UCSD-AML1 (cell line): ENCODE measurements around the gene TMEM127.

Experiments
- DNase-seq: peaks from one replicate; lab custom pipeline; 2025; ENCODE audit not compliant: unreplicated experiment; lab: John Stamatoyannopoulos, UW

Gene TMEM127

DNA sequence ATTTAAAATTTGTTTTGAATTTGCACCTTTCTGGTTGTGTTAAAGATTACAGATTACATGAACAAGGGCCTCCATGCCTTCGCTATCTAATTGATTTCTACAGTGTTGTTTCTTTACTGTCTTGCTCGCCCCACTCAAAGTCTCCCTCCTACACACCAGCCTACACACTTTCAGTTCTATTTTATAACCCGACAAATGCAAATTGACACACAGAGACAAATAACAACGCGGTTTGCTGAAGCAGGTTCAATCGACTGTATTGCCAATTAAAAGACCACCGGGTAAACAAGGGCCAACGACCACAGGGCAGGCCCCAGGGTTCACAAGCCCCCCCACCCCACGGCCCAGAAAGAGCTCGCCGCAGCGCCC lies 58.0 kb downstream of the TMEM127 start:
- DNase-seq = no peak

DNA sequence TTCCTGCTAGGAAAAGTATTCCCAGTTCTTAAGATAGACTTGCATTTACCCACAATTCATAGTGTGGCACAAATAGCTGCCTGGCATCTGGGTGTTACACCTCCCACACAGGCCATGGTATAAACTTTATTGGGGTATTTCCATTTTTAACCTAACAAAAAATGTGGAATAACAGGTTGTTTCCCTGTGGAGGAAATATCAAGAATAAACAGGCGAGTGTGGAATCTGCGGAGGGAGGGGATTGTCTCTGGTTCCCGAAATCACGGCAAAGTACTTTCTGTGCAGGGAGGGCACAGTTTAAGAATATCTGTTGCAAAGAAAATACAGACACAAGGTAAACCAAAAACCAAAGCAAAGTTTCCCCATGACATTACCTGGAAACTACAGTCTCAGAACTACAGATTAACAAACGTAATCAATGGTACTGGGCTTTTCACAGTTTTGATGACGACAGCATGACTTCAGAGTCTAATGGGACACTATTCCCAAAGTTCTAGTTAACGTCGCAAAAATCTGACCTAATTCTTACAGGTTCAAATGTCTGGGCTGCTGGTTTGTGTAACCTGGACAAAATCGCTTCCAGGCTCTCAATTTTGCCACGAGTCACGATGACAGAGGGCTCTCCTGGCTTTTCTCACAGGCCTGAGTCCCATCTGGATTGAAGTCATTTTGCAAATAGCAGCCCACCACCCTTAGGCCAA lies 58.6 kb downstream of the TMEM127 start:
- no peak for DNase-seq

DNA sequence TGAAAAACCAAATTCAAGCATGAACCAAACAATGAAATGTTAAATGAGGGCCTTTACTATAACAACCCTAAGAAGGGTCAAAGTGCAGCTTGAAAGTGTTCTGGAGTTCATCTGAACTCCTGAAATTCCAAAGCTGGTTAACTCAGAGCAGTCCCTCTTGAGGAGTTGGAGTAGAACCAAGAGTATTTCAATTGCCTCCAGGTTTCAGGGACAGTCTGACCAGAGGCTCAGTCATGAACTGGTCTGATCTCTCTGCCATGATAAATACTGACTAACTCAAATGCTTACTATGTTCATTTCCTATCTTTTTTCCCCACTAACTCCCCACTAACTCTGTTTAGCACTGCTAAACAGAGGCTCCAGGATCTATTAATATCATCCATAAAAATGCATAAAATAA lies 59.9 kb downstream of the TMEM127 start:
- DNase-seq = no peak

DNA sequence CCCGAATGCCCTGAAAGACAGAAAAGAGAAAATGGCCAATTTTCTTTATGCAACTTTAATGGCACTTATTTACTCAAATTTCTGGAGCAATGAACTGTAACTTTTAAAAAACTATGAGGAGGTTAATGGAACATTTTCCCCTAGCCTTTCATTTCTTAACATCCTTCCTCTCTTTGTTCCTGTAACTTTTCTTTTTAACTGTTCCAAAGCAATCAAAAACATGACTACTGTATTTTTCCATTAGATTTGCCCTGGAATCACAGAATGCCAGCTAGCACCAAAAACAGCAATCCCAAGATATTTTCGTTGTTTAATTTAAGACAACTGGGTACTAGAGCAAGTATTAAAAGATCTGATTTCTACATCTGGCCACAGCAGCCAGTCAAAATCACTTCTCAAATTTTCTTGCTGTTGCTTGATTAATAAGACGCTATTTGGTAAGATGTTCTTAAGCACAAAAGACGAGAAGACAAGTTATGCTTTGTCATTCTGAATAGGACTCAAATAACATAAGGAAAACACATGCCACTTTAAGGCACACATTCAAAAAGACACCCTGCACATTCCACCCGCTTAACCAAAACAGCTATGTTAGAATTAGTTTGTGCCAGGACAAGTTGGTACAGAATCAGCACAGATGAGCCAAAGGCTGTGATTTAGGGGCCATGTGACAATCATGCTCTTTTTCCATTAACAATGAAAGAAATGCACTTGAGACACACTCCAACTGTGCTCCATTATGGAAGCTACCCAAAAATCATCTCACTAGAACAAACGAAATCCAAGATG lies 60.8 kb downstream of the TMEM127 start:
- DNase-seq = no peak

DNA sequence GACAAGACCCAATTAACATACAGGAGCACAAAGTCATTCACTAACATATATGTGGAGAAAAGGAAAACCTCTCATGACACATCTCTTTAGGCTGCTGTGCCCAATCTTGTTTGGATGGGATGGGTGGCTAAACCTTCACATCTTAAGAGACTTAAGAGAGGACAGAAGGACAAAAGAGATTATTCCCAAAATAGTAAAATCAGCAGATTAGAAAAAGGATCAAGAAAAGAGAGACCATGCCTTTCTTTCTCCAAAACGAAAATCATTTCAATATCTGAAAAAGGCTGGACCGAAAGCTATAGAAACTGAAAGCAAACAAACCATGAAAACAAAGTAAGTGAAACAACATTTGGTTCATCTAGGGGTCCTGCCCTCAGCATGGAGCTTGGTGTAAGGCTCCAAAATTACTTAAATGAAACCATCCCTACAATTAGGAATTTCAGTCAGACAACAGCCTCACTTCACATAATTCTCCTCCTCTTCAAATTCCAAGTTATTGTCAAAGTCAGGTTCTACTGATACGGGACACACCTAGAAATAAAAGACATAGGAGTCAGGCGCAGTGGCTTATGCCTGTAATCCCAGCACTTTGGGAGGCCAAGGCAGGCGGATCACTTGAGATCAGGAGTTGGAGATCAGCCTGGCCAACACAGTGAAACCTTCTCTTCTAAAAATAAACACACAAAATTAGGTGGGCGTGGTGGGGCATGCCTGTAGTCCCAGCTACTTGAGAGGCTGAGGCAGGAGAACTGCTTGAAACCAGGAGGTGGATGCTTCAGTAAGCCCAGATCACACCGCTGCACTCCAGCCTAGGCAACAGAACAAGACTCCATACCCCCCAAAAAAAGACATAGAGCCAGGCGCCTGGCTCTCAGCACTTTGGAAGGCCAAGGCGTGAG lies 62.4 kb downstream of the TMEM127 start:
- no peak for DNase-seq

DNA sequence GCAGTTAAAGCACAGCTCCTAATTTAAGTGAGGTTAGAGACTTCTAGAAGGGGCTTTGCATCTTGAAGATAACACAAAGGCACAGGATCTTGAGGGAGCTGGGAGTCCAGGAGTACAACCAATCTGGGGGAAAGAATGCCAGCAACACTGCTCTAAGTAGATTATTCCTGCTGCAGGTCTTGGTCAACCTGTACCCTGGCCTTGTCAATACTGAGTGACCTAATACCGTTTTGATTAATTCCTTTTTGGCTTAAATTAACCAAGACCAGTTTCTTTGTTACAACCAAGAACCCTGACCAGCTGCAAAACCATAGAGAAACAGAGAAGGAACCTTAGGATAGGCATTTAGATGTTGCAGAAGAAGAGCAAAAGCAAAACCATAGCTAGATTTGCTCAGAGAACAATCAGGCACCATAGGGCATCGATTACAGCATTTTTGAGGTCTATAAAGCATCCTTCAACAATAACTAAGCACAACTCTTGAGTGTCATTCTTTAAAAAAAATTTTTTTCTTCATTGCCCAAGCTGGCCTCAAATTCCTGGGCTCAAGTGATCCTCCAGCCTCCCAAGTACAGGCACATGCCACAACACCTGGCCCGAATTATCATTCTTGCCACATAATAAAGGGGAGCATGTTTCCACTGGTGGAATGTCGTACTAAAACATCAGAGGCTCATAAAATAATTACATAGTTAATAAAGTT lies 63.5 kb downstream of the TMEM127 start:
- DNase-seq = no peak

DNA sequence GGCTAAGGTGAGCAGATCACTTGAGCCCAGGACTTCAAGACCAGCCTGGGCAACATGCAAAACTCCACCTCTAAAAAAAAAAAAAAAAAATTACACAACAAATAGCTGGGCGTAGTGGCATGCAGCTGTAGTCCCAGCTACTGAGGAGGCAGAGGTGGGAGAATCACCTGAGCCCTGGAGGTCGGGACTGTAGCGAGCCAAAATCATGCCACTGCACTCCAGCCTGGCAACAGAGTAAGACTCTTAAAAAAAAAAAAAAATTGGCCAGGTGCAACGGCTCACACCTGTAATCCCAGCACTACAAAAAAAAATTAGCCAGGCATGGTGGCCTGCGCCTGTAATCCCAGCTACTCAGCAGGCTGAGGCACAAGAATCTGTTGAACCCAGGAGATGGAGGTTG lies 64.5 kb downstream of the TMEM127 start:
- no peak for DNase-seq

DNA sequence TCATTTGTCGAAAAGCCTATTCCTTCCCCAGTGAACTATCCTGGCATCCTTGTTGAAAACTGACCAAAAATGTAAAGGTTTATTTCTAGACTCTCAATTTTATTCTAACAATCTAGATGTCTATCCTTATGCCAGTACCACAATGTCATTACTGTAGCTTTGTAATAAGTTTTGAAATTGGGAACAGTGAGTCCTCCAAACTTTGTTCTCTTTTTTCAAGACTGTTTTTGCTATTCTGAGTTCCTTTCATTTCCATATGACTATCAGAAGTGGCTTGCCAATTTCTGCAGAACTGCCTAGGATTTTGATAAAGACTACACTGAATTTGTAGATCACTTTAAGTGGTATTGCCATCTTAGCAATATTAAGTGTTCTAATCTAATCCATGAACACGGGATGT lies 66.9 kb downstream of the TMEM127 start:
- DNase-seq = no peak
